Nephron (organoid): ENCODE measurements around the gene UBXN1.

ENCODE experiments used
- H3K27ac Mint-ChIP-seq, 3 experiments: 2 replicates each; pipeline ENCODE4 v1.8.0; 2020; ENCODE audit warnings: mixed read lengths in 3 of 3, mild to moderate bottlenecking in 2 of 3, moderate library complexity in 1 of 3
- H3K27me3 Mint-ChIP-seq: 2 replicates; pipeline ENCODE4 v1.8.0; 2021; ENCODE audit warnings: low read depth, mild to moderate bottlenecking, moderate library complexity, mixed read lengths
- H3K36me3 Mint-ChIP-seq: 2 replicates; pipeline ENCODE4 v1.8.0; 2020; ENCODE audit warnings: low read depth, mixed read lengths
- H3K4me1 Mint-ChIP-seq: 2 replicates; pipeline ENCODE4 v1.8.0; 2020; ENCODE audit warnings: mixed read lengths
- H3K4me3 Mint-ChIP-seq, 3 experiments: 2 replicates each; pipeline ENCODE4 v1.8.0; 2020; ENCODE audit warnings: mild to moderate bottlenecking in 3 of 3, mixed read lengths in 3 of 3, moderate library complexity in 2 of 3
- H3K9me3 Mint-ChIP-seq: 2 replicates; pipeline ENCODE4 v1.8.0; 2020; ENCODE audit warnings: mixed read lengths
- CTCF ChIP-seq, 3 experiments: fragments of 200-600 bp; sonication (generic); IDR thresholded peaks; one replicate each; pipeline ENCODE4 v1.5.0; 2021; ENCODE audit warnings: antibody characterized with exemption in 3 of 3; ENCODE audit not compliant: unreplicated experiment in 3 of 3

The UBXN1 gene

GRCh38 chr11:62647609-62648005 is 31.3 kb downstream of the UBXN1 start:
- H3K36me3 Mint-ChIP-seq, result peaks cover 12% of the 10 kb centered on the region
- no peak for TF ChIP-seq CTCF (IDR thresholded peaks at IDR 0.05; ENCODE audit: unreplicated experiment in 3 of 3)
- no peaks in the 10 kb centered on the region for H3K9me3 Mint-ChIP-seq
- H3K27ac Mint-ChIP-seq, result no peak overlapping the region
- peaks cover 20% of the 10 kb centered on the region for H3K4me1 Mint-ChIP-seq
- no peaks in the 10 kb centered on the region for H3K27me3 Mint-ChIP-seq
- H3K4me3 Mint-ChIP-seq, result peak overlapping the region; percentile 29 to 34 (median 30)

- Mint-ChIP-seq H3K36me3 (peaks cover 12% of the 10 kb centered on the region), H3K27me3 (no peaks in the 10 kb centered on the region), H3K9me3 (no peaks in the 10 kb centered on the region), H3K4me1 (peaks cover 15% of the 10 kb centered on the region), H3K27ac (peak overlapping the region; percentile 85 to 99 (median 94)), H3K4me3 (peak overlapping the region; percentile 98 to 100 (median 99))
- no peak for TF ChIP-seq CTCF (IDR thresholded peaks at IDR 0.05; ENCODE audit: unreplicated experiment in 3 of 3)
Observed at GRCh38 chr11:62646825-62647608, 31.9 kb downstream of the UBXN1 start.

- H3K4me3 Mint-ChIP-seq, result peak within 1 kb of the TSS; percentile 98 to 100 (median 99)
- H3K27me3 Mint-ChIP-seq, result no peaks in the 10 kb centered on the region
- H3K27ac Mint-ChIP-seq, result peak within 1 kb of the TSS; percentile 85 to 99 (median 94)
- peaks cover 16% of the 10 kb centered on the region for H3K36me3 Mint-ChIP-seq
- peaks cover 15% of the 10 kb centered on the region for H3K4me1 Mint-ChIP-seq
- H3K9me3 Mint-ChIP-seq, result no peaks in the 10 kb centered on the region
- TF ChIP-seq CTCF (IDR thresholded peaks at IDR 0.05; ENCODE audit: unreplicated experiment in 3 of 3), result peak in 1 of 3 experiments; percentile 13
Observed at GRCh38 chr11:62645946-62646824, 32.7 kb downstream of the UBXN1 start, which contains the start of gene GANAB. Gene GANAB (minus strand): TSS chr11:62646613. CDS start chr11:62646599, 14 bp downstream.

- Mint-ChIP-seq H3K4me1 (peaks cover 15% of the 10 kb centered on the region), H3K27ac (peak overlapping the region; percentile 85 to 99 (median 94)), H3K4me3 (peak overlapping the region; percentile 98 to 100 (median 99)), H3K27me3 (no peaks in the 10 kb centered on the region), H3K9me3 (no peaks in the 10 kb centered on the region), H3K36me3 (peaks cover 21% of the 10 kb centered on the region)
- TF ChIP-seq CTCF (IDR thresholded peaks at IDR 0.05; ENCODE audit: unreplicated experiment in 3 of 3), result no peak
Observed at GRCh38 chr11:62645671-62645945, 33.3 kb downstream of the UBXN1 start.

- H3K27me3 Mint-ChIP-seq, result no peaks in the 10 kb centered on the region
- no peak for TF ChIP-seq CTCF (IDR thresholded peaks at IDR 0.05; ENCODE audit: unreplicated experiment in 3 of 3)
- H3K4me3 Mint-ChIP-seq, result peak overlapping the region; percentile 66 to 80 (median 72)
- peaks cover 25% of the 10 kb centered on the region for H3K36me3 Mint-ChIP-seq
- no peaks in the 10 kb centered on the region for H3K9me3 Mint-ChIP-seq
- peaks cover 15% of the 10 kb centered on the region for H3K4me1 Mint-ChIP-seq
- peak overlapping the region; percentile 51 to 93 (median 85) for H3K27ac Mint-ChIP-seq
Observed at GRCh38 chr11:62644220-62644619, 34.7 kb downstream of the UBXN1 start.
